Endometrium (tissue), 2 donors: ENCODE results near the gene ZNF423.

Experiments used
- FAIRE-seq: peaks from 2 replicates; lab custom pipeline; 2012; peaks lifted over from hg19 to GRCh38; lab: Jason Lieb, UNC
- donor health status: control.
- donor health status: control.

ZNF423 gene

GRCh38 chr16:49457196-49457595, 398.7 kb downstream of the ZNF423 start:
- FAIRE-seq, result no peak

DNA sequence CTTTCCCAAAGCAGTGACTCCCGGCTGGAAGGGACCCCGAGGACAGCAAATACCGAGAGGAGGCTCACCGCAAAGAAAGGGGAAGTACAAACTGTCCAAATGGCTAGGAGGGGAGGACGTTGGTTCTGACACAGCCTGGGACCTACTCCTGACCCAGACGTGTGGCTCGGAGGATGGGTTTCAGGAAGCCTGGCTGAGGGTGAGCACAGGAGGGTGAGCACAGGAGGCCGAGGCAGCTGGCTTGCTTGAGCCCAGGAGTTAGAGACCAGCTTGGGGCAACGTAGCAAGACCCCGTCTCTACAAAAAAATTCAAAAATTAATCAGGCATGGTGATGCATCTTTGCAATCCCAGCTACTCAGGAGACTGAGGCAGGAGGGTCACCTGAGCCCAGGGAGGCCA, 399.1 kb downstream of the ZNF423 start:
- FAIRE-seq, result no peak

DNA sequence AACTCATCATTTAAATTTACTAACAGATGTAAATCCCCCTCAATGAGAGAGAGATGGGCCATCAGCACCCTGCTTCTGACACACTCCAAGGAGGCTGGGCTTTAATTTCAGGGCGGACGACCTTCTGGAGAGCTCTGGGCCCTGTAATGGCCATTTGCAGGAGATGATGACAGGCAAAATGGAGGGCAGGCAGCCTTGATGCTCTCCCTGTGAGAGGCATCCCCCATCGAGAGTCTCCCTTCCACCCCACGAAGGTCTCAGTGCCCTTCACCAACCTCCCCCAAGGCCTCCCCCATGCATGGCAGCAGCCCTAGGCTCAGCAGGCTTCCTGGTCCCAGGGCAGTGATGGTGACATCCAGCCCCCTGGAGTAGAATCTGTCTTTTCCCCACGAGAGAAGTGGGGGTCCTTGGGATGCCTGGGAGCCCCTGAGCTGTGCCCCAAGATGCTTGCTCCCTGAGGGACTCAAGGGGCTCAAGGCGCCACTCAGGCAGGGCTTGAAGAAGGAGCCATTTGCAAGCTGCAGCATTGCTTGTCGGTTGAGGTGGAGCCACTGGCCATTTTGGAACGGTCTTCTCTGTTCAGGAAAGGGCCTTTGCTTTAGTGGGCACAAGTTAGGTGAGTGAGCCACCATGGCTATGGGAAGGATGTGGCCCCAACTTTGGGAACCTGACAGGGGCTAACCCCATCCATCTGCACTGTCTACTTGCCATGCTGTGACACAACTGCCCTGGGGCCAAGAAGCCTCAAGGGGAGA, 399.7 kb downstream of the ZNF423 start:
- no peak for FAIRE-seq

DNA sequence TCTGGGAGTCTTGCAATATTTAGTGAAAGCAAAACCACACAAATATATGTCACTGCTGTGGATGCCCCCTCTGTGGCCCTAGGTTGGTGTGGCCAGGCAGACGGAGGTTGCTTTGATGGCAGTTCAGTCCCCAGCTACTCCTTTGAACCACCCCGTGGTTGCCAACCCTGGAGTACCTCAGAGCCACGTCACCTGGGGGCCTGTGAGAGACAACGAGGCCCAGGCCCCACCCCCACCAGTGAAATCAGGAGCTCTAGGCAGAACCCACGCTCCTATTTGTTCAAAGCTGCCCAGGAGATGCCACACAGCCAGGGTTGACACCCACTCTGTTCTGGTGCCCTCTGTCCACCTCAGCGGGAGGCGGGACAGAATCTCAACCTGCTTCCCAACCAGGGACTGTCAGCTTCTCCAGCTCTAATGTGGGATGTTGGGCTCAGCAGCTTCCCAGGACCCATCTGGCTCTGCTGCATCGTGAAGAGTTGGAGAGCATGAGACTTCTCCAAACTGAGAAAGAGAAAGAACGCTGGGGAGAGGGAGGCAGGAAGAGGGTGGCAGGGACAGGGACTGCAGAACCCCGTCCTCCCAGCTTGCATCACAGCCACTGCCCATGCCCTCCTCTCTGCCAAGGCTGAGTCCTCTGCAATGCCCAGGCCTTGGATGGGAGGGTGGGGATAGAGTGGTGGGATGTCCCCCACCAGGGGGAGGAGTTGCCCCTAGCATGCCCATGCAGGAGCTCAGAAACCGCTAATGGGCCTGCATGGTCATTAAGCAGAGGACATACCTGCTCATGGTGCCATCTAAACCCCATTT, 400.5 kb downstream of the ZNF423 start:
- no peak for FAIRE-seq

DNA sequence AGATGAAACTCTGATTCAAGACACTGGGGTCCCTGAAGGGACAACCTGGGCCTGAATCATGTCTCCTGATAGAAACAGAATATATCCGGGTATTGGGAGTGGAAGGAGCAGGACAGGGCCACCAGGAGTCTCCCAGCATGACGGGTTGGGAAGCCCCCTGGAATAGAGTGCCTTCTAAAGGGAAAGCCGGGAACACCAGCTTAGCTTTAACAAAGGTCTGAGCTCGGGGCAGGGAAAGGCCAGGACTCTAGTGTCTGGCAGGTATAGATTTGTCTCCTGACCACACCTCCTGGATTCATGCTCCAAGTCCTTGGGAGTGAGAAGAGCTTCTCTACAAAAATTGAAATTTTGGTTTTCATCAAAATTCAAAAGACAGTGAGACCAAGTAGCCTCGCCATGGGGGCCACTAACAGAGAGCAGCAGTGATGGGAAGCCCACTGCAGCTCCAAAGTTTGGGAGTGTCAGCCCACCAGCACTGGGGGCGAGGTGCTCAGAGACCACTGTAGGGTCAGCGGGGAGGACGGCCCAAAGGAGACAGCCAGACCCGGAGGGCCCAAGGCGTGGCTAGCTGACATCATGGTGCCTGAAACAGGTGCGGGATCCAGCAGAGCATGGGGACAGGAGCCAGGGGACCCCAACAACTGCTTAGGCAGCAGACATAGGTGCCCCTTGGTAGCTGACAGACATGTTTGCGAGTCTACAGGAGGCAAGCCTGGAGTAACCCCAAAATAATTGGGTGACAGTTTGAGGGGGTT, 401.3 kb downstream of the ZNF423 start:
- no peak for FAIRE-seq

DNA sequence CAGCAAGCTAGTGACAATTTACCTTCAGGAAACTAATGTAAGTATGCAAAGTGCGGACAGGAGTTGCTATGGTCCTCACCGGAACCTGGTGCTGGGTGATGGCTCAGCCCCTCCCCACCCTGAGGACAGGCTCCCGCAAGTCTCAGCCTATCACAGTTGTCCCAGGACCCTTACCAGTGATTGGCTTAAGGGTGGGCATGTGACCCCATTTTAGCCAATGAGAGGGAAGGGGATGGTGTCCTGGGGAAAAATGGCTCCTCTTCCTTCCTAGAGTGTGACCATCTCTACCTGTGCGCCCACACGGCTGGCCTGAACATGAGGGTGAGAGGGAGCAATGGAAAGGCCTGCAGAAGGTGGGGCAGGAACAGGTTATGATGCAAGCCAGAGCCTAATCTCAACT, 401.9 kb downstream of the ZNF423 start:
- no peak for FAIRE-seq

GRCh38 chr16:49453021-49453420, 402.9 kb downstream of the ZNF423 start:
- no peak for FAIRE-seq

GRCh38 chr16:49452578-49452977, 403.3 kb downstream of the ZNF423 start:
- no peak for FAIRE-seq

DNA sequence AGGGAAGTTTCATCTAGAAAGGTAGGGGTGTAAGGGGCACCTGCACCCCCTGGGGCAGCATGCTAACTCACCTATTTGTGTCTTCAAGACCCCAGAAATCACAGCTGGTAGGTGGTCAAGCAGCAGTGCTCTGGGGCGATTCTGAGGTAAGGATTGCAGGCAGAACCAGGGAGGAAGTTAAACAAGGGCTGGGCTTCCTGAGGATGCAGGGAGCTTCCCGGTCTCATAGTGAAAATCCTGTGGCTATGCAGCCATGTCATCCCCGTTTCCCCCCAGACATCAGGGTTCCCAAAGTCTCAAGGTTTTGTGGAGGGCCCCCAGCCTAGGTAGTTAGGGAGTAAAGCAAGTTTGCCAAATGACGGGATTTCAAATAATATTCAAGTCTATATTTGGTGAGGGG, 403.8 kb downstream of the ZNF423 start:
- no peak for FAIRE-seq

DNA sequence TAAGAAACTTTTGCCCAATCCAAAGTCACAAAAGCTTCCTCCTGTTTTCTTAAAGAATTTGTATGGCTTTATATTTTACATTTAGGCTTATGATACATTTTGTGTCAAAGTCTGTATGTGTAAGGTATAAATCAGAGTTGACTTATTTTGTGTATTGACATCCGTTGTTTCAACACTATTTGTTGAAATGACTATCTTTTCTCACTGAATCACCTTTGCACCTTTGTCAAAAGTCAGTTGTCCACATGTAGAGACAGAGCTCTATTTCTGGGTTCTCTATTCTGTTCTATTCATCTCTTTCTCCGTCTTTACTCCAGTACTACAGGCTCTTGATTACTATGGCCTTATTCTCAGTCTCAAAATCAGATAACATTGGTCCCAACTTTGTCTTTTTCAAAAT, 409.1 kb downstream of the ZNF423 start:
- no peak for FAIRE-seq

GRCh38 chr16:49443576-49443975, 412.3 kb downstream of the ZNF423 start:
- FAIRE-seq, result no peak

DNA sequence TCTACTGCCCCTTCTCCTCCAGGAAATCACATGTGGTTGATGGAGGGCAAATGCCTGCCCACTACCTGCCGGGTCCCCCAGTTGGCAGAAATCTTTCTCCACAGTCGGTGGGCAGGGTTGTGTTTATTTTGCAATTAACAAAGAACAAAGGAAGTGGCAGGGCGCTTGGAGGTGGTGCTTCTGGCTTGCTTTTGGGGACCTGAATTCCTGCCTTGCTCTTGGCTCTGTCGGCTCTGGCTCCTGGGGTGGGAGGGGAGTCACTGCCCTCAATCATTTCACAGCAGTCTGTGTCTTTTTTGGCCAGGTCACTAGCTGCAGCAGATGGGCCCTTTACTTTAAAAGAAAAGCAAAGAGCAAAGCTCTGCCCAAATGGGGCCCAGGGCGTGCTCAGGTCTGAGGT, 413.1 kb downstream of the ZNF423 start:
- no peak for FAIRE-seq

DNA sequence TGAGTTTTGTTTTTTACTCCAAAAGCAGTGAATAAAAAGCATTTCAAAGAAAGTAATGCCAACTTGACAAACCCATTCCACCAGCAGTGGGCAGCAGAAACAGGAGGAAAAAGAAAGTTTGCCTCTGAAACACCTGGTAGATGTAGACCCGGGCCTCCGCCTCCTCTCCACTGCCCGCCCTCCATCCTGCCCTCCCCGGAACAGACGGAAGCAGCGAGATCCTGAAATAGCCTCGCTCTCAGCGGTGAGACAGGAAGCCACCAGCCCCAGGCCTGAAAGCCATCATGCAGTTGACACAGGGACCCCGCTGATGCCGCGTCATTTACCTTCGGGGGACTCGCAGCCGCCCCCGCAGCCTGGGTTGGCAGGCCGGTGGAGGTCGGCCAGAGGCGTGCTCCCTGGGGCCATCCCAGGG, 414.5 kb downstream of the ZNF423 start:
- no peak for FAIRE-seq

DNA sequence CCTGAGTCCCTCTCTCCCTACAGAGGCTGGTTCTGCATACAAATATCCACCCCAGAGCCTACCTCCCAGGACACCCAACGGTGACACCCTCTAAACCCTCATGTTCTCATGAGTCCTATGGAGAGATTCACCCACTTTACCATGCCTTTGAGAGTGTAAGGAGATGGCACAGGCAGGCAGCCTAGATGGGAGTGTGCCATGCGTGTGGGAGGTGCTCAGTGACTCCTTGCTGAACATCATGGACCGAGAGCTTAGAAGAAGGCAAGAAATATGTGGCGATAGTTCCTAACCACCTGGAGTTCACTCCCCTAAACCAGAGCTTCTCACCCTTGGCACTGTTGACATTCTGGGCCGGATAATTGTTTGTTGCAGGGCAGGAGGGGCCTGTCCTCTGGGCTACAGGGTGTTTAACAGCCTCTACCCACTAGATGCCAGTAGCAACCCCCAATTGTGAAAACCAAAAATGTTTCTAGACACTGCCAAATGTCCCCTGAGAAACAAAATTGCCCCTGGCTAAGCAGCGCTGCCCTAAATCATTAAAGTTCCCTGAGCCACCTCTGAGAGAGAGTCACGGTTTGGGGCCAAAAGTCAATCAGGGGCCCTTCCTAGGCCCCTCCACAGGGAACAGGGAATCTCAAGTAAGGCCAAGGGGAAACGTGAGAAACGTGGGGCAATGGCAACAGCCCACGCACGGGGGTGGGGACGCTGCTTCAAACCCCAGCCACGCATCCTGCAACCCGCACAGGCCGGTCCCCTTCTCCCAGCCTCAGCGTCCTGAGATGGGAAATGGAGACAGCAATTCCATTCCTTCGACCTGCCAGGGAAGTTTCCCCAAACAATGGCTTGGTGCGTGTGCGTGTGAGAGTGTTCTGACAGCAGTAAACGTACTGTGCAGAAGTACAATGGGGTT, 415.5 kb downstream of the ZNF423 start:
- FAIRE-seq, result no peak

GRCh38 chr16:49439676-49440075, 416.2 kb downstream of the ZNF423 start:
- no peak for FAIRE-seq

DNA sequence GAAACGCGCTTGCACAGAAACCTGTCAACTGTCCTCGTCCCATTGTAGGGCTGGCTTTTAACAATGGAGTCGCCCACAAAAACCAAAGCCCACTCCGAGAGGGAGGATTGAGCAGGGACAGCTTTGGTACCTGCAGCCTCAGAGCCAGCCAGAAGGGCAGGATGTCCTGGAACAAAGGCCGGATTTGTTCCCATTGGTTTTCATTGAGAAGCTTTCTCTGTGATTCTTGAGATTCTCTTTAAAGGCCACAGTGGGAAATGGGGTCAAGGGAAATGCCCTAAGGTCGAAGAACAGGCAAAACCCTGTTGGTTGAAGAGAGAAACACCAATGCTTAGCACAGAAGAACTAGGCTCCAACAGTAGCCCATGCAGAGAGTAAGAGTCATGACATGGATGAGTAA, 416.9 kb downstream of the ZNF423 start:
- FAIRE-seq, result no peak
